ENCODE measurements around the gene C11orf42.

The C11orf42 gene

DNA sequence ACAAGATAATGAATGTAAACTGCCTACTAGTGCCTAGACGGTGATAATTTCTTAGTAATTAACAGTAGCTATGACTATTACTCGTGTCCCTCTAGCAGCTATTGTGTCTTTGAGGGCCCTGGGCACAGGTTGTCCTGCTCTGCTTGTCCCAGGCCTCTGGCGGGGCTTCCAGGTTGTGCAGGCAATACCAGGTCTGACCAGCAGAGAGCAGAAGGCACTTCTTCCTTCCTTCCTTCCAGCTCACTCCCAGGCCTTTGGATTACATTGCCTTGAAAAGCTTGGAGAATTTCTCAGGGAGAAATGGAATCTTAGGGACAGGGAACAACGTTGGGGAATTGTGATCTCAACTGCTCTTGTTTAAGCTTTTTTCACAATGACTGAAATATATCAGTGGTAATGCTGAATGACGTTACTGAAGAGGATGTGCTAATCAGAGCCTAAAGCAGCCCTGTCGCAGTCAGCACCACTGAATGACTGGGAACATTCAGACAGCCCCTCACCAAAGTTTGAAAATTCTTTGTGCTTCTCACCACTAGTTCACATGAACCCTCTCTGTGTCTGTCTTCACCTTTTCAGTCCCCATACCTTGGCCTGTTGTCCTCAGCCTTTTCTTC lies 45.9 kb downstream of the C11orf42 start:
- no peaks in the 10 kb centered on the region for H3K4me1 ChIP-seq (ENCODE audit: control insufficient read depth, insufficient read depth, low read length)
- TF ChIP-seq ZNF133 (tag by site-specific recombination; IDR thresholded peaks at IDR 0.05) (no peak), ZNF654 (tag by site-specific recombination; IDR thresholded peaks at IDR 0.05; ENCODE audit: low read depth) (peak; percentile 29; the same call in 1 of the 2 replicates), IKZF3 (tag by site-specific recombination; IDR thresholded peaks at IDR 0.05) (peak; percentile 63; the same call in 1 of the 2 replicates)
- H3K27ac ChIP-seq (ENCODE audit: extremely low read depth, low read depth, low read length) = no peak overlapping the region
- ChIA-PET POLR2A (interaction anchor here (1.0 to 2.5 kb wide), 2 partner anchors 16 to 17 kb away, joined by 3 to 16 read pairs; partner anchors contain the start of gene FHIP1B), CTCF (interaction anchor here (0.6 to 6.0 kb wide), 34 partner anchors 10 to 355 kb away, joined by 3 to 113 read pairs (median 6); partner anchors contain the start of genes CAVIN3, CCKBR and CNGA4)
- H3K4me3 ChIP-seq (ENCODE audit: low read depth, low read length) = no peak overlapping the region
- no peaks in the 10 kb centered on the region for H3K36me3 ChIP-seq (ENCODE audit: control insufficient read depth in 2 of 2, insufficient read depth in 1 of 2, low read length in 2 of 2)
- H3K9me3 ChIP-seq (ENCODE audit: control insufficient read depth, insufficient read depth, low read depth, low read length) = no peaks in the 10 kb centered on the region

DNA sequence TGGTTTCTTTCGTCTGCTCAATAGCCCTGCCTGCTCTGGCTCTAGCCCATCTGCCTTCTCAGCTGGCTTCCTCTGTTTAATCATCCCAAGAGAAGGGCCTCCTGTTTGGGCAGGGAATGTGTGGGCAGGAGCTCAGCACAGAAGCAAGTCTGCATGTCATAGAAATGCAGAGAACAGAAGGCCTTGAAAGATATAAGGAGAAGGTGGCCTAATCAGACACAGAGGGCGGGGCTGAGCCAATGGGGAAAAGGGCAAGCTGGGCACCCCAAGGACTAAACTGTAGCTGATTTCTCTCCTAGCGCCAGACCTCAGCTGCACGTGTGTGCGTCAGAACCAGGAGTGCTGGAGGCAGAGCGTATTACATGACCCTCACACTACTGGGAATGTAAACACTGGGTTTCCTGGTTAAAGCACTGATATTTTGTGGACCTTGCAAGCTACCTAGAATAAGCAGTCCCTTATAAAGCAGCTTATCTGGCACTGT lies 46.7 kb downstream of the C11orf42 start:
- POLR2A ChIA-PET = interaction anchor here (1.0 kb wide), 1 partner anchor 17 kb away, joined by 3 read pairs; the partner anchor contains the start of gene FHIP1B
- CTCF ChIA-PET = interaction anchor here (0.8 to 6.0 kb wide), 10 partner anchors 10 to 192 kb away, joined by 4 to 113 read pairs (median 18); partner anchors contain the start of genes CAVIN3 and CNGA4
- Histone ChIP-seq H3K27ac (ENCODE audit: extremely low read depth, low read depth, low read length) (no peak overlapping the region), H3K4me1 (ENCODE audit: control insufficient read depth, insufficient read depth, low read length) (no peaks in the 10 kb centered on the region), H3K9me3 (ENCODE audit: control insufficient read depth, insufficient read depth, low read depth, low read length) (no peaks in the 10 kb centered on the region), H3K36me3 (ENCODE audit: control insufficient read depth in 2 of 2, insufficient read depth in 1 of 2, low read length in 2 of 2) (no peaks in the 10 kb centered on the region), H3K4me3 (ENCODE audit: low read depth, low read length) (no peak overlapping the region)
- TF ChIP-seq ZNF16 (tag by site-specific recombination; IDR thresholded peaks at IDR 0.05; ENCODE audit: low read depth) (no peak), ZNF529 (tag by site-specific recombination; IDR thresholded peaks at IDR 0.05; ENCODE audit: insufficient replicate concordance) (no peak), ZNF354C (tag by site-specific recombination; IDR thresholded peaks at IDR 0.05; ENCODE audit: borderline replicate concordance, low read depth) (no peak), ZNF558 (tag by site-specific recombination; IDR thresholded peaks at IDR 0.05) (no peak), MZF1 (tag by site-specific recombination; IDR thresholded peaks at IDR 0.05; ENCODE audit: borderline replicate concordance) (no peak), WT1 (tag by site-specific recombination; IDR thresholded peaks at IDR 0.05) (no peak), ZBTB1 (tag by site-specific recombination; IDR thresholded peaks at IDR 0.05) (no peak), ZNF629 (tag by site-specific recombination; IDR thresholded peaks at IDR 0.05) (no peak), ZFP41 (tag by site-specific recombination; IDR thresholded peaks at IDR 0.05; ENCODE audit: borderline replicate concordance) (no peak), ZNF830 (tag by site-specific recombination; IDR thresholded peaks at IDR 0.05; ENCODE audit: low read depth) (no peak), MEIS1 (CRISPR knock-in tag; IDR thresholded peaks at IDR 0.05; ENCODE audit: borderline replicate concordance) (no peak)
- TF ChIP-seq, protein P1, sequence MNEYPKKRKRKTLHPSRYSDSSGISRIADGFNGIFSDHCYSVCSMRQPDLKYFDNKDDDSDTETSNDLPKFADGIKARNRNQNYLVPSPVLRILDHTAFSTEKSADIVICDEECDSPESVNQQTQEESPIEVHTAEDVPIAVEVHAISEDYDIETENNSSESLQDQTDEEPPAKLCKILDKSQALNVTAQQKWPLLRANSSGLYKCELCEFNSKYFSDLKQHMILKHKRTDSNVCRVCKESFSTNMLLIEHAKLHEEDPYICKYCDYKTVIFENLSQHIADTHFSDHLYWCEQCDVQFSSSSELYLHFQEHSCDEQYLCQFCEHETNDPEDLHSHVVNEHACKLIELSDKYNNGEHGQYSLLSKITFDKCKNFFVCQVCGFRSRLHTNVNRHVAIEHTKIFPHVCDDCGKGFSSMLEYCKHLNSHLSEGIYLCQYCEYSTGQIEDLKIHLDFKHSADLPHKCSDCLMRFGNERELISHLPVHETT (tag by site-specific recombination; IDR thresholded peaks at IDR 0.05) = no peak
- TF ChIP-seq, protein P2, sequence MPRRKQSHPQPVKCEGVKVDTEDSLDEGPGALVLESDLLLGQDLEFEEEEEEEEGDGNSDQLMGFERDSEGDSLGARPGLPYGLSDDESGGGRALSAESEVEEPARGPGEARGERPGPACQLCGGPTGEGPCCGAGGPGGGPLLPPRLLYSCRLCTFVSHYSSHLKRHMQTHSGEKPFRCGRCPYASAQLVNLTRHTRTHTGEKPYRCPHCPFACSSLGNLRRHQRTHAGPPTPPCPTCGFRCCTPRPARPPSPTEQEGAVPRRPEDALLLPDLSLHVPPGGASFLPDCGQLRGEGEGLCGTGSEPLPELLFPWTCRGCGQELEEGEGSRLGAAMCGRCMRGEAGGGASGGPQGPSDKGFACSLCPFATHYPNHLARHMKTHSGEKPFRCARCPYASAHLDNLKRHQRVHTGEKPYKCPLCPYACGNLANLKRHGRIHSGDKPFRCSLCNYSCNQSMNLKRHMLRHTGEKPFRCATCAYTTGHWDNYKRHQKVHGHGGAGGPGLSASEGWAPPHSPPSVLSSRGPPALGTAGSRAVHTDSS (tag by site-specific recombination; IDR thresholded peaks at IDR 0.05) = no peak
- TF ChIP-seq, protein P3, sequence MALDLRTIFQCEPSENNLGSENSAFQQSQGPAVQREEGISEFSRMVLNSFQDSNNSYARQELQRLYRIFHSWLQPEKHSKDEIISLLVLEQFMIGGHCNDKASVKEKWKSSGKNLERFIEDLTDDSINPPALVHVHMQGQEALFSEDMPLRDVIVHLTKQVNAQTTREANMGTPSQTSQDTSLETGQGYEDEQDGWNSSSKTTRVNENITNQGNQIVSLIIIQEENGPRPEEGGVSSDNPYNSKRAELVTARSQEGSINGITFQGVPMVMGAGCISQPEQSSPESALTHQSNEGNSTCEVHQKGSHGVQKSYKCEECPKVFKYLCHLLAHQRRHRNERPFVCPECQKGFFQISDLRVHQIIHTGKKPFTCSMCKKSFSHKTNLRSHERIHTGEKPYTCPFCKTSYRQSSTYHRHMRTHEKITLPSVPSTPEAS (tag by site-specific recombination; IDR thresholded peaks at IDR 0.05) = no peak
- TF ChIP-seq, protein P4, sequence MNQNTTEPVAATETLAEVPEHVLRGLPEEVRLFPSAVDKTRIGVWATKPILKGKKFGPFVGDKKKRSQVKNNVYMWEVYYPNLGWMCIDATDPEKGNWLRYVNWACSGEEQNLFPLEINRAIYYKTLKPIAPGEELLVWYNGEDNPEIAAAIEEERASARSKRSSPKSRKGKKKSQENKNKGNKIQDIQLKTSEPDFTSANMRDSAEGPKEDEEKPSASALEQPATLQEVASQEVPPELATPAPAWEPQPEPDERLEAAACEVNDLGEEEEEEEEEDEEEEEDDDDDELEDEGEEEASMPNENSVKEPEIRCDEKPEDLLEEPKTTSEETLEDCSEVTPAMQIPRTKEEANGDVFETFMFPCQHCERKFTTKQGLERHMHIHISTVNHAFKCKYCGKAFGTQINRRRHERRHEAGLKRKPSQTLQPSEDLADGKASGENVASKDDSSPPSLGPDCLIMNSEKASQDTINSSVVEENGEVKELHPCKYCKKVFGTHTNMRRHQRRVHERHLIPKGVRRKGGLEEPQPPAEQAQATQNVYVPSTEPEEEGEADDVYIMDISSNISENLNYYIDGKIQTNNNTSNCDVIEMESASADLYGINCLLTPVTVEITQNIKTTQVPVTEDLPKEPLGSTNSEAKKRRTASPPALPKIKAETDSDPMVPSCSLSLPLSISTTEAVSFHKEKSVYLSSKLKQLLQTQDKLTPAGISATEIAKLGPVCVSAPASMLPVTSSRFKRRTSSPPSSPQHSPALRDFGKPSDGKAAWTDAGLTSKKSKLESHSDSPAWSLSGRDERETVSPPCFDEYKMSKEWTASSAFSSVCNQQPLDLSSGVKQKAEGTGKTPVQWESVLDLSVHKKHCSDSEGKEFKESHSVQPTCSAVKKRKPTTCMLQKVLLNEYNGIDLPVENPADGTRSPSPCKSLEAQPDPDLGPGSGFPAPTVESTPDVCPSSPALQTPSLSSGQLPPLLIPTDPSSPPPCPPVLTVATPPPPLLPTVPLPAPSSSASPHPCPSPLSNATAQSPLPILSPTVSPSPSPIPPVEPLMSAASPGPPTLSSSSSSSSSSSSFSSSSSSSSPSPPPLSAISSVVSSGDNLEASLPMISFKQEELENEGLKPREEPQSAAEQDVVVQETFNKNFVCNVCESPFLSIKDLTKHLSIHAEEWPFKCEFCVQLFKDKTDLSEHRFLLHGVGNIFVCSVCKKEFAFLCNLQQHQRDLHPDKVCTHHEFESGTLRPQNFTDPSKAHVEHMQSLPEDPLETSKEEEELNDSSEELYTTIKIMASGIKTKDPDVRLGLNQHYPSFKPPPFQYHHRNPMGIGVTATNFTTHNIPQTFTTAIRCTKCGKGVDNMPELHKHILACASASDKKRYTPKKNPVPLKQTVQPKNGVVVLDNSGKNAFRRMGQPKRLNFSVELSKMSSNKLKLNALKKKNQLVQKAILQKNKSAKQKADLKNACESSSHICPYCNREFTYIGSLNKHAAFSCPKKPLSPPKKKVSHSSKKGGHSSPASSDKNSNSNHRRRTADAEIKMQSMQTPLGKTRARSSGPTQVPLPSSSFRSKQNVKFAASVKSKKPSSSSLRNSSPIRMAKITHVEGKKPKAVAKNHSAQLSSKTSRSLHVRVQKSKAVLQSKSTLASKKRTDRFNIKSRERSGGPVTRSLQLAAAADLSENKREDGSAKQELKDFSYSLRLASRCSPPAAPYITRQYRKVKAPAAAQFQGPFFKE (tag by site-specific recombination; IDR thresholded peaks at IDR 0.05; ENCODE audit: borderline replicate concordance) = no peak

Measured in HEK293 (cell line).